Stimulated activated naive CD8-positive, alpha-beta T cell treated with anti-CD3 and anti-CD28 coated beads, Interleukin-15, amount 100 ng/mL, for 72 hours (primary cell): Measurements from ENCODE around the gene SPEM1.

Experiments
- ATAC-seq: fragments of 150-1000 bp; cut with Tn5 transposase; 2 replicates; pipeline ENCODE4 v1.10.0; 2021; ENCODE audit warnings: mild to moderate bottlenecking, moderate library complexity
- DNase-seq, 2 donors: peaks; one replicate each; pipeline ENCODE4 v3.0.0; 2021 to 2022
- H3K27ac Mint-ChIP-seq, 2 donors: one replicate each; pipeline ENCODE4 v1.8.0; 2022; ENCODE audit warnings: mild to moderate bottlenecking in 2 of 2, mixed read lengths in 2 of 2, moderate library complexity in 2 of 2
- H3K27me3 Mint-ChIP-seq: one replicate; pipeline ENCODE4 v1.8.0; 2022; ENCODE audit warnings: mixed read lengths
- H3K4me1 Mint-ChIP-seq: one replicate; pipeline ENCODE4 v1.8.0; 2022; ENCODE audit warnings: mild to moderate bottlenecking, mixed read lengths
- H3K4me3 Mint-ChIP-seq, 2 donors: one replicate each; pipeline ENCODE4 v1.8.0; 2022; ENCODE audit warnings: mild to moderate bottlenecking in 2 of 2, mixed read lengths in 2 of 2, moderate library complexity in 1 of 2
- H3K9me3 Mint-ChIP-seq, 2 donors: one replicate each; pipeline ENCODE4 v1.8.0; 2022; ENCODE audit warnings: mixed read lengths in 2 of 2

SPEM1 gene

GRCh38 chr17:7419819-7420610 lies at the start of gene SPEM1:
Gene SPEM1 (plus strand): TSS chr17:7420324. CDS start chr17:7420385, 61 bp downstream.
- DNase-seq, result no peak
- Mint-ChIP-seq H3K4me3 (no peak within 1 kb of the TSS), H3K4me1 (no peaks in the 10 kb centered on the region), H3K27me3 (no peaks in the 10 kb centered on the region), H3K9me3 (no peaks in the 10 kb centered on the region), H3K27ac (peak within 1 kb of the TSS in 1 of 2 donors; percentile 81)
- ATAC-seq, result no peak

- no peak for DNase-seq
- no peak overlapping the region for H3K27ac Mint-ChIP-seq
- H3K4me3 Mint-ChIP-seq, result no peak overlapping the region
- H3K4me1 Mint-ChIP-seq, result no peaks in the 10 kb centered on the region
- no peaks in the 10 kb centered on the region for H3K9me3 Mint-ChIP-seq
- no peaks in the 10 kb centered on the region for H3K27me3 Mint-ChIP-seq
- no peak for ATAC-seq
These were observed 49.3 kb upstream of the SPEM1 start for GRCh38 chr17:7370853-7371252.

- ATAC-seq (no peak), DNase-seq (no peak)
- Mint-ChIP-seq H3K9me3 (peaks cover 4 to 6% of the 10 kb centered on the region in 2 donors), H3K4me1 (no peaks in the 10 kb centered on the region), H3K27ac (no peak overlapping the region), H3K27me3 (peaks cover 29% of the 10 kb centered on the region), H3K4me3 (no peak overlapping the region)
These were observed 45.8 kb upstream of the SPEM1 start for GRCh38 chr17:7374353-7374752.

- Mint-ChIP-seq H3K4me3 (no peak overlapping the region), H3K27ac (no peak overlapping the region), H3K4me1 (peaks cover 20% of the 10 kb centered on the region), H3K9me3 (peaks cover 7 to 8% of the 10 kb centered on the region in 2 donors), H3K27me3 (peaks cover 68% of the 10 kb centered on the region)
- DNase-seq (no peak), ATAC-seq (no peak)
These were observed 41.0 kb upstream of the SPEM1 start for GRCh38 chr17:7379134-7379533.

- peak overlapping the region in 1 of 2 donors; percentile 9 for H3K4me3 Mint-ChIP-seq
- peaks cover 68% of the 10 kb centered on the region for H3K27me3 Mint-ChIP-seq
- DNase-seq (no peak), ATAC-seq (no peak)
- peaks cover 7 to 8% of the 10 kb centered on the region in 2 donors for H3K9me3 Mint-ChIP-seq
- H3K27ac Mint-ChIP-seq, result no peak overlapping the region
- peaks cover 28% of the 10 kb centered on the region for H3K4me1 Mint-ChIP-seq
These were observed 39.8 kb upstream of the SPEM1 start for GRCh38 chr17:7380321-7380720.

- Mint-ChIP-seq H3K4me3 (peak within 1 kb of the TSS in 1 of 2 donors; percentile 66), H3K4me1 (peaks cover 32% of the 10 kb centered on the region), H3K27me3 (peaks cover 67% of the 10 kb centered on the region), H3K27ac (peak within 1 kb of the TSS in 1 of 2 donors; percentile 32), H3K9me3 (peaks cover 7 to 8% of the 10 kb centered on the region in 2 donors)
- DNase-seq (no peak), ATAC-seq (no peak)
These were observed 39.1 kb upstream of the SPEM1 start, which contains the start of gene TNK1 for GRCh38 chr17:7380855-7381683. Gene TNK1 (plus strand): TSS chr17:7381089. CDS start chr17:7382927, 1,838 bp downstream.

GRCh38 chr17:7382901-7383300 lies 37.2 kb upstream of the SPEM1 start:
- Mint-ChIP-seq H3K27ac (no peak overlapping the region), H3K4me3 (peak overlapping the region in 1 of 2 donors; percentile 89), H3K27me3 (peaks cover 50% of the 10 kb centered on the region), H3K4me1 (peaks cover 38% of the 10 kb centered on the region), H3K9me3 (peaks cover 7 to 8% of the 10 kb centered on the region in 2 donors)
- no peak for ATAC-seq
- DNase-seq, result no peak

- peaks cover 38% of the 10 kb centered on the region for H3K4me1 Mint-ChIP-seq
- H3K27me3 Mint-ChIP-seq, result peaks cover 46% of the 10 kb centered on the region
- peaks cover 7 to 8% of the 10 kb centered on the region in 2 donors for H3K9me3 Mint-ChIP-seq
- DNase-seq, result no peak
- peak overlapping the region; percentile 78 to 89 for H3K4me3 Mint-ChIP-seq
- H3K27ac Mint-ChIP-seq, result peak overlapping the region in 1 of 2 donors; percentile 16
- ATAC-seq, result no peak
These were observed 36.8 kb upstream of the SPEM1 start for GRCh38 chr17:7383371-7383741.

GRCh38 chr17:7383742-7384488 lies 36.2 kb upstream of the SPEM1 start:
- Mint-ChIP-seq H3K27me3 (peaks cover 43% of the 10 kb centered on the region), H3K27ac (peak overlapping the region in 1 of 2 donors; percentile 16), H3K4me1 (peaks cover 38% of the 10 kb centered on the region), H3K4me3 (peak overlapping the region; percentile 78 to 89), H3K9me3 (peaks cover 7% of the 10 kb centered on the region in 2 donors)
- peak; percentile 75 to 77 for DNase-seq
- ATAC-seq, result peak; percentile 97

- Mint-ChIP-seq H3K4me1 (peaks cover 38% of the 10 kb centered on the region), H3K27me3 (peaks cover 36% of the 10 kb centered on the region), H3K9me3 (peaks cover 0 to under 1% of the 10 kb centered on the region in 2 donors), H3K27ac (no peak overlapping the region), H3K4me3 (peak overlapping the region; percentile 78 to 89)
- ATAC-seq, result no peak
- no peak for DNase-seq
These were observed 35.5 kb upstream of the SPEM1 start for GRCh38 chr17:7384489-7385081.

- Mint-ChIP-seq H3K27me3 (no peaks in the 10 kb centered on the region), H3K4me3 (no peak overlapping the region), H3K27ac (no peak overlapping the region), H3K4me1 (peaks cover 54% of the 10 kb centered on the region), H3K9me3 (no peaks in the 10 kb centered on the region)
- ATAC-seq (no peak), DNase-seq (no peak)
These were observed 31.3 kb upstream of the SPEM1 start for GRCh38 chr17:7388856-7389255.

- H3K4me1 Mint-ChIP-seq, result peaks cover 51% of the 10 kb centered on the region
- no peaks in the 10 kb centered on the region for H3K27me3 Mint-ChIP-seq
- H3K4me3 Mint-ChIP-seq, result no peak overlapping the region
- H3K27ac Mint-ChIP-seq, result peak overlapping the region in 1 of 2 donors; percentile 50
- no peaks in the 10 kb centered on the region for H3K9me3 Mint-ChIP-seq
- no peak for DNase-seq
- no peak for ATAC-seq
These were observed 29.9 kb upstream of the SPEM1 start for GRCh38 chr17:7389924-7390910.

GRCh38 chr17:7391307-7391706 lies 28.8 kb upstream of the SPEM1 start:
- H3K9me3 Mint-ChIP-seq, result no peaks in the 10 kb centered on the region
- DNase-seq (no peak), ATAC-seq (no peak)
- peaks cover 54% of the 10 kb centered on the region for H3K4me1 Mint-ChIP-seq
- H3K27me3 Mint-ChIP-seq, result no peaks in the 10 kb centered on the region
- H3K4me3 Mint-ChIP-seq, result no peak overlapping the region
- peak overlapping the region; percentile 6 to 39 for H3K27ac Mint-ChIP-seq
